Measurements from ENCODE around the gene BST1. TPM values are rescaled to one million over a fixed set of nuclear protein-coding genes. Genes with fewer than 3 reads are reported as not detected.

BST1 gene
- total and polyA plus RNA-seq, 10 donors = 3.8 to 54.3 (median 15.4) TPM

- DNase-seq = no peak
- Histone ChIP-seq H3K4me3 (peak overlapping the region; percentile 69 to 82 (median 75)), H3K9me3 (no peaks in the 10 kb centered on the region), H3K4me1 (peaks cover 14 to 87% (median 38%) of the 10 kb centered on the region in 6 donors), H3K27me3 (replicated peaks in 1 of 7) (no peaks in the 10 kb centered on the region), H3K36me3 (peaks cover 0 to 17% (median 9%) of the 10 kb centered on the region in 6 donors), H3K27ac (peak overlapping the region; percentile 89 to 99 (median 94))
- WGBS, 5 donors = 34 to 57% (median 36%) methylated on average over 6 of the region's 6 CpGs
- intact Hi-C loops (cut with DNase I; ENCODE audit: low total_unique reads) = no loop called here
- TF ChIP-seq POLR2AphosphoS5 (IDR thresholded peaks at IDR 0.05) = no peak
- no peak for TF ChIP-seq POLR2A (IDR thresholded peaks at IDR 0.05)
- no peak for TF ChIP-seq CTCF (IDR thresholded peaks at IDR 0.05 in 8 of 11, conservative IDR thresholded peaks at IDR 0.05 in 3 of 11)
These were observed 20.4 kb upstream of the BST1 start for GRCh38 chr4:15682242-15683142.

GRCh38 chr4:15683143-15683495 lies 19.7 kb upstream of the BST1 start:
- H3K36me3 ChIP-seq = peaks cover 0 to 23% (median 13%) of the 10 kb centered on the region in 6 donors
- H3K4me1 ChIP-seq = peaks cover 14 to 87% (median 38%) of the 10 kb centered on the region in 6 donors
- intact Hi-C loops (cut with DNase I; ENCODE audit: low total_unique reads) = no loop called here
- peak overlapping the region in 7 of 8 donors; percentile 91 to 99 (median 95) for H3K27ac ChIP-seq
- 53 to 81% (median 57%) methylated on average over 2 of the region's 2 CpGs for WGBS, 5 donors
- TF ChIP-seq CTCF (IDR thresholded peaks at IDR 0.05 in 8 of 11, conservative IDR thresholded peaks at IDR 0.05 in 3 of 11) (no peak), POLR2A (IDR thresholded peaks at IDR 0.05) (no peak), POLR2AphosphoS5 (IDR thresholded peaks at IDR 0.05) (no peak)
- no peaks in the 10 kb centered on the region for H3K9me3 ChIP-seq
- H3K4me3 ChIP-seq = peak overlapping the region in 5 of 8 donors; percentile 72 to 82 (median 75)
- no peaks in the 10 kb centered on the region for H3K27me3 ChIP-seq (replicated peaks in 1 of 7)
- DNase-seq = no peak

- H3K4me1 ChIP-seq = peaks cover 14 to 79% (median 40%) of the 10 kb centered on the region in 6 donors
- no peak for TF ChIP-seq POLR2A (IDR thresholded peaks at IDR 0.05)
- TF ChIP-seq POLR2AphosphoS5 (IDR thresholded peaks at IDR 0.05) = no peak
- no peak for TF ChIP-seq CTCF (IDR thresholded peaks at IDR 0.05 in 8 of 11, conservative IDR thresholded peaks at IDR 0.05 in 3 of 11)
- no peaks in the 10 kb centered on the region for H3K9me3 ChIP-seq
- no peaks in the 10 kb centered on the region for H3K27me3 ChIP-seq (replicated peaks in 1 of 7)
- intact Hi-C loops (cut with DNase I; ENCODE audit: low total_unique reads) = no loop called here
- peaks cover 3 to 36% (median 15%) of the 10 kb centered on the region in 6 donors for H3K36me3 ChIP-seq
- 86 to 100% (median 95%) methylated on average over 1 of the region's 1 CpG for WGBS, 5 donors
- peak overlapping the region in 2 of 8 donors; percentile 26 to 99 for H3K27ac ChIP-seq
- no peak overlapping the region for H3K4me3 ChIP-seq
- DNase-seq = no peak
These were observed 18.4 kb upstream of the BST1 start for GRCh38 chr4:15684498-15684897.

GRCh38 chr4:15688051-15688450 lies 14.8 kb upstream of the BST1 start:
- H3K4me1 ChIP-seq = peaks cover 0 to 72% (median 25%) of the 10 kb centered on the region in 6 donors
- intact Hi-C loops (cut with DNase I; ENCODE audit: low total_unique reads) = no loop called here
- TF ChIP-seq POLR2AphosphoS5 (IDR thresholded peaks at IDR 0.05) (no peak), CTCF (IDR thresholded peaks at IDR 0.05 in 8 of 11, conservative IDR thresholded peaks at IDR 0.05 in 3 of 11) (no peak), POLR2A (IDR thresholded peaks at IDR 0.05) (no peak)
- H3K4me3 ChIP-seq = no peak overlapping the region
- no peaks in the 10 kb centered on the region for H3K9me3 ChIP-seq
- H3K36me3 ChIP-seq = peaks cover 3 to 37% (median 15%) of the 10 kb centered on the region in 6 donors
- WGBS, 5 donors = 80 to 90% (median 86%) methylated on average over 5 of the region's 5 CpGs
- no peak for DNase-seq
- no peaks in the 10 kb centered on the region for H3K27me3 ChIP-seq (replicated peaks in 1 of 7)
- peak overlapping the region in 1 of 8 donors; percentile 89 for H3K27ac ChIP-seq

Data from spleen (tissue), 11 donors.